ENCODE measurements around the gene MEGF11.

MEGF11 gene

DNA sequence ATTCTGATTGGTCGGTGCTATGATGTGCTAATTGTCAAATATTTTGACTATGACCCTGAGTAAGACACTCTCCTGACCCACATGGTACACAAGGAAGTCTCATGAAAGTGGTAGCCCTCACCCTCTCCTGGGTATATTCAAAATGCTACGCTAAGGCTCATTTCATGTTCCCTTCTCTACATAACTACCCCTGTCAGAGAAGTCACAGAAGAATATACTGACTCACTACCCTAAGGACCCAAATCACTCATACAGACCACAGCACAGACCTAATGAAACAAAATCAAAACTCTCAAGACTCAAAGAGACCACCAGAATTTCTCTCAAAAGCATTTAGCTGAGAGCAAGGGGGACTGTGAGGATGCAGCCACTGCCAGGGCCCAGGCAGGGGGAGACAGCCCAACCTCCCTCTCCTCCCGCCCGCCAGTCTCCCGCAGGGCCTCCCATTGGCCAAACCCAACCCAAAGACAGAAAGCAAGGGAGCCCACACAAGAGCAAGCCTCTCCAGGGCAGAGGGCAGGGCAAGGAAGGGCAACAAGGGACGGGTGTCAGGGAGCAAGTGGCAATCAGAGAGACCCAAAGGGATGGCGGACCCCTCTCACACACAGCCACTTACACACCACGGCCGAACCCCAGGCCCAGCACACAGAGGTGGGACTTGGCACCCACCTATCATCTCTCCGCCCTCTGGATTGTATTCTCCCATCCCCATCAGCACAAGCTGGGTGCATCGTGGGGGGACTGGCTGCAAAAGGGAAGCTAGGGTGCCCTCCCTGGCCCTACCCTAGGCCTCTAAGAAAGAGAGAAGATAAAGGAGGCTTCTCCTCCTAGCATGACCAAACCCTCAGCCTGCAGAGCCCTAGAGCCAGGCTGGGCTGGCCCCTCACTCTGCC, 41.6 kb downstream of the MEGF11 start:
- no peak for DNase-seq

DNA sequence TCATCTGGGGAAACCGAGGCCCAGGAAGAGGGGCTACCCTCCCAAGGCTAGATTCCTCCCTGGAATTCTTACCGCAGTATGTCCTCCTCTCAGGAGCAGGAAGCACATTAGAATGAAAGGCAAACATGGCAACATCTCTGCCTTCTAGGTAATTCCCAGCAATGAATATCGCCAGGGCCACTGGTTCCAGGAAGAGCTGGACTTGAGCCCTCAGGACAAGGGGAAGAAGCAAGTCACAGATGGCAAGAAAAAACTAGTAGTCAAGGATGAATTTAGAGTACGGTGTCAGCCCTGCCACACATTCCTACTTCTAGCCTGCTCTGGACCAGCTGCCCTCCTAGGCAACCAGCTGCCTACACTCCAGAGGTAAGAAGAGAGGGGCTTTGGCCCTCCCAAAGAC, 42.9 kb downstream of the MEGF11 start:
- no peak for DNase-seq

DNA sequence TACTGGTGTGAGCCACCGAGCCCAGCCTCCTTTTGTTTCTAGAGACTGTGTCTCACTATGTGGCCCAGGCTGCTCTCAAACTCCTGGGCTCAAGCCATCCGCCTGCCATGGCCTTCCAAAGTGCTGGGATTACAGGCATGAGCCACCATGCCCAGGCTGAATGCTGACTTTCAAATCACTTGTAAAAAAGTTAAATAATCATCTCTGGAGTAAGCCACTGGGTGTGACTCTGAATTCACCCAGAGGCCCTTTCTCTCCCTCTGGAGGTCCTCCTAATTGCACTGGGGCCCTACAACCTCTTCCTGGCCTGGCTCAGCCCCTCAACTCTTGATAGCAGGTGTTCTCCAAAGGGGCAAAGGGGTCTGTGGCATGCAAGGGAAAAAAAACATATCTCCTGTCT, 54.8 kb downstream of the MEGF11 start:
- no peak for DNase-seq

DNA sequence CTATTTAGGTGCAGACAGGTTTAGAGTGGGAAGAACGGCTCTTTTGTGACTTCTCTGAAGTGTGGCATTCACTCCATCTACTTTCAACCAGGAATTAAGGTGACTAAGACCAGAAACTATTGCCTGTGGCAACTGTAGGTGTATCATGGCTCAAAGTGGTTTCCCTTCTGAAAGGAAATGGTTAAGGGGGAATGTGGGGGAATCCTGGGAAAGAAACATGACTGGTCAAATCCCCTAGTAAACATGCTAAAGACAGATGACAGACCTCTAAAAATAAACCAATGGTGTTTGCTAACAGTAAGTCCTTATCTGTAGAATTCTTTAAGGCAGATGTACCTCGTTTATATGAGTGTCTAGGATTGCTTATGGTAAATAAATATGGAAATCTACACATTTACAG, 56.9 kb downstream of the MEGF11 start:
- DNase-seq: no peak

DNA sequence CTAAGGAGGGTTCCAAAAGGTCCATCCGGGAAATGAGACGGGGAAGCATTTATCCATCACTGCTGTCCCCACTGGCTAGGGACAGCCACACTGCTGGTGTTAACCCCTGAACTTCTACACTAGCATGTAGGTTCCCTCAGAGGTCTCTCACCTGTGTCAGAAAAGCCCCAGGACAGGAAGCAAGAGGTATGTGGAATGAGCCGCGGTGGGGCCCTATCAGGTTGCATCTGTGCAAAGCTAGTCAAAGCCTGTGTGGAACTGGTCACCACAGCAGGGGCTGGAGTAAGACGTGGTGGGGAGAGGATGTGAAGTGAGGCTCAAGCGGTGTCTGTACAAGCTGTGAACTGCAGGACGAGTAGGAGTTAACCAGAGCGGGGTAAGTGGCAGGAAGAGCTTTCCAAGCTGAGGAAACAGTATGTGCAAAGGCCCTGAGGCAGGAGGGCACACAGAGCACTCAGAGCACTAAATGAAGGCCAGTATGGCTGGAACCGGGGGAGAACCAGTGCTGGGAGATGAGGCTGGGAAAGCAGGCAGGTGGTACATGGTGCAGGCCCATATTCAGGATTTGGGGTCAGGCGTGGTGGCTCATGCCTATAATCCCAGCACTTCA, 57.8 kb downstream of the MEGF11 start:
- no peak for DNase-seq

DNA sequence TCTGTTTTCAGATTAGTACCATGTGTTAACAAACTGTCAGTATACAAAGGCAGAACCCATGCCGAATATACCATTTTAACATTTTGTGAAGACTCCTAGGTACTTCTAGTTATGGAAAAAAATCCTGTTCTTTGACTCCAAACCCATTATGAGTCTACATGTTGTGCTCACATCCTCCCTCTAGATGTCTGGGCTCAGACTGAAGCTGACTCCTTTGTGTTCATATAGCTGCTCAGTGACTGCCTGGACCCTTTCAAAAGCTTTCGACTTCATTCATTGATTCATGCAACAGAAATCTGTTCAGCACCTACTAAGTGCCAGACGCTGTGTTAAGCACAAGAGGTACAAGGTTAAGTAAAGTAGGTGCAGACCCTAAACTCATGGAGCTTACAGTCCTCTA, 60.5 kb downstream of the MEGF11 start:
- no peak for DNase-seq

DNA sequence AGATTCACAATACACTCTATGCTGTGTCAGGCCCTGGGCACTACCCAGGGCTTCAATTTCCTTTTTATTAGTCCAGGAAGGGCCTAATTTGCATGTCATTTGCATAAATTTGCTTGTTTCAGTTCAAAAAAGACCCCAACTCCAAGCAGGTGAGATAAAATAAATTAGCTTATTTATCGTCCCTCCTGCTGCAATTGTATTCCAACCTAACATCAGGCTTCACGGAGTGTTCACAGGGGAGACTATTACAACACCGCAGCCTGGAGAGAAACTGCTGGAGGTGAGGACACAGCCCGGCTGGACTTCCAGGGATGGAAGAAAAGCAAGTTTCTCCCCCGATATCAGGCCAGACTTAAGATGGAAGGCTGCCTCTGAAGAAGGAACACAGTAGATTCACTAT, 62.8 kb downstream of the MEGF11 start:
- DNase-seq: no peak

DNA sequence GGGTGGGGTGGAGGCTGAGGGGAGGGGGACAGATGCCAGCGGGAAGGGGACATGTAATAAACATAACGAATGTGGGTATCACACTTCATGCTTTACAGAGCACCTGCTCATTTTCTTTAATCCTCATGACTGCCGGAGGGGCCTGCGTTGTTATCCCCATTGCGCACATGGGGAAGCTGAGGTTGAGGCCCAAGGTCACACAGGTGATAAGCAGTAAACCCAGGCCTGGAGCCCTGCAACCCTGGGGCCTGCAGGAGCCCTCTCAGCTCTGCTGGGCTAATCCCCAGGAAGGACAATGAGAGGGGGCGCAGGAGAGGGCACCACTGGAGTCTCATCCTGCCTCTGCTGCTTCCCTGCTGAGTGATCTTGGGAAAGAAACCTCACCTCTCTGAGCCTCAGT, 64.3 kb downstream of the MEGF11 start:
- no peak for DNase-seq

DNA sequence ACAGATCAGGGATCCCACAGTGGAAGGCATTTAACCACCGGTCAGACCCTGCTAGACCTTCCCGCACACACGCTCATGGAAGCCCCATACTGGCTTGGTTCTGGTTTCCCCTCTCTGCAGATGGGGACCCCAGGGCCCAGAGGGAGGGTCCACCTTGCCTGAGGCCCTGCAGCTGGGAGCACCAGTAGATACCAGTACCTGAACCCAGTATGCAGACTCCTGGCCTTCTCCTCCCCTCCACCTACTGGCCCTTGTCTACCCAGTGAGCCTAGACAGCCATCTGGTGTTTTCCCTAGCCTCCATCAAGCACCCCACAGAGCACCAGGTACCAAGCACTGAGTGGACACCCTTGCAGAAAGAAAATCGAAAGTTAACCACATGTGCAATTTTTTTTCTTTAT, 65.1 kb downstream of the MEGF11 start:
- no peak for DNase-seq

DNA sequence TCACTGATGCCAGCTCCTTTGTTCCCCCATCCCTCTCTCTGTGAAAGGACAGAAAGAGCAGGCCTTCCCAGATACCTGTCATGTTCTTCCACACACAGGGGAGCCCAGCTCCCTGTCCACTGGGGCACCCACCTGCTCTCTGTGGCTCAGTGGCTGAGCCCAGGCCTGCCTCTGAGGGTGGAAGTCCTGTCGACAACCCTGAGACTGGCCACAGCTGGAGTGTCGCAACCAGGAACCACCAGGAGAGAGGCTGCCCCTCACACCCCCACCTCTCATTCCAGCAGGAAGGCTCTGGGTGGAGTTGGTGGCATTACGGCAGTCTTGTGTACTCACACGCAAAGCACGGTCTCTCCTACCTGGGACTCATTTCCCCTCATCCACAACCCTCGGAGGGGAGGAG, 66.3 kb downstream of the MEGF11 start:
- DNase-seq: no peak

DNA sequence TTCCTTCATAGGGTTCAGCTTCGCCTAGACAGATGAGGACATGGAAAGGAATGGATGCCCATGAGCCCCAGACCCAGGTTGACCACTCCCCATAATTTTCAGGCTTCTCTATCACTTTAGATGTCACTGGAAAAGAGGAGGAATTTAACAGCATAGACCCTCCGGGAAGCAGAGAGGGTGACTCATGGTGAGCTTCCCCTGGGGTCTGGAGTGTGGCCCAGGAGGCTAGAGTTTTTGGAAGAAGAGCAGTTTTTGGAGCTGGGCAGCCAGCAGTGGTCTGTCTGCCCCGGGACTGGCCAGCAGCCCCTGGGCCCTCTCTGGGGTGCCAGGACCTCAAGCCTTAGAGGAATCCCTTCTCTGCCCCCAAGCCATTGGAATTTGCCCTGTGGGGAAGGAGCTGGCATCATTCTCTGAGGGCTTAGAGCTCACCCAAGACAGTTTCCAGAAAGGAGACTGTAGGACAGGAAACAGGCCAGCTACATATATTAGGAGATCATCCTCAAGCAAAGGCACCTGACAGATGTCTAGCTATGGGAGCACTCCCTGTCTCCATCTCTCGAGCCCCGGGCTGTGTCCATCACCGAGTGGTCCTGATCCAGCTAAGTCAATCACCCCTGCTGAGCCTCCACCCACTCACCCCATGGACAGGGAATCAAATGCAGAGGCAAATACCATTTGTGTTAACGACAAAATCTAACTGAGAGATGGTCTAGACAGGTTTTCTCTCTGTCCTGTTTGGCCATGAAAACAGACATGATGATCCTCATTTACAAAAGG, 67.3 kb downstream of the MEGF11 start:
- no peak for DNase-seq

DNA sequence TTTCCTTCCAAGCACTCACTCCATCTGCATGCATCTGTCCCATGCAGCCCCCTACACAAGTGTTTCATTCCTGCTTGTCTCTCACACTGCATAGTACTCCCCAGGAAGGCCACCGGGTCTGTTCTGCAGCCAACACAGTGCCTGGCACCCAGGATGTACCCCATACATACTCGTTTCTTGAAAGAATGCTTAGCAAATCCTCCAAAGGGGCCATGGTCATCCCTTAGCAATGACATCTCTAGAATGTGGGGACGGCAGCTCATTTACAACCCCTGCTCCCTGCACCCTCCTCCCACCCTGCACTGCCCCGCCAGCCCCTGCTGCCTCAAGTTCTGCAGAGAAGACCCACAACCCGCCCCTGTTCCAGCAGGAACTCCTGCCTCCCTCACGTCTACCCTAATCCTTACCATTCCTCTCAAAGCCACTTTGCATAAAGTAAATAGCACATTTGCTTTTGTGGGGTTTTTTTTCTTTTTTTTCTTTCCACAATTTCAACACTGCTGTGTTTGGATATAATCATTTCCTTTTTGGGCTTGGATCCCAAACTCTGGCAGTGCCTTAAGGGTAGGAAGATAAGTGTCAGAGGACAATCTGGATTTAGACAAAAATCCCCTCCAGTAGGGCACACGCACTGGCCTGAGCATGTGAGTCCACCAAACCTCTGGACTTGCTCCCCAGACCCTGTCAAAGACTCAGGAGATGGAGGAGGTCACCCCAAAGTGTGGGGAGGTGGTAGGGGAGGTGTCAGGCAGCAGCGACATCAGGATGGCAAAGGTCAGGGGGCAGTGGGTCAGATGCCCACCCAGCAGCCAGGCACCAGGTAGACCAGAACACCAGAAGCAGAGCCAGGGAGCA, 68.4 kb downstream of the MEGF11 start:
- DNase-seq: no peak

DNA sequence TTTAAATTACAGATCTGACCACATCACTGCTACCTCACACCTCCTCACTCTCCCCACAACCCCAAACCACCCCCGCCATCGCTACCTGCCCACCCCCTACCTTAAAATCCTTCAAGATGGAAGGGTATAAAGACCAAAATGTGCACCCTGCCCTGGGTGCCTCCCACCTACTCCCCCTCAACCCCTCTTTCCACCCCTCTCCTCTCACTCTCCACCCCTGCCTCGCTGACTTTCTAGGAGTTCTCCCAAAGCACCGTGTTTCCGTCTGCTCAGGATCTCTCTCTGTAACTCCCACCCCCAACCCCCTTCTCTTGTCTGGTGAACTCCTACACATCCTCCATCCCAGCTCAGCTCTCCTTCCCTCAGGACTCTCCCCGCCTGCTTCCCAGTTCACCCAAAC, 69.1 kb downstream of the MEGF11 start:
- no peak for DNase-seq

DNA sequence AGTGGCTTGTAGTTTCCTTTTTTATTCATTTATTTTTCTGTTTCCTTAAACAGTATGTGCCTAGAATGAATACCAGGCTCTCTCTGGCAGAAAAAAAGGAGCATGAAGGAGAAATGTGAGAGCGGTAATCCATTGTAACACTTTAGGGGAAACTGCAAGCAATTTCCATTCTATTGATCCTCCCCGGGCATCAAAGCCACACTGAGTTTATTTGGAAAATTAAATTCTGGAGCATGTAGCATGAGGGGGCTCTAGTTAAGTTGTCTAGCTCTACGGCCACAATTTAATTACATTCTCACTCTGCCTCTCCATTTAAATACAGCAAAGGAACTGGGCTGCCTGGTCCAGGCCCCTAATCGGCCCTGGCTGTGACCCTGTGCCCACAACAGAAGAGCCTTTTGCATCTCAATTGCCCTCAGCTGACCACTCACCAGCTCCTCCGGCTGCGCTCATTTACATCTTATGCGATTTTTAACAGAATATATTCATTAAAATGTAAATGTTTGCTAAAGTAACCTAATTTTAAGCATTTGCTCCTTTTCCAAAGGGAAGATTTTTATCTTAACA, 72.9 kb downstream of the MEGF11 start:
- DNase-seq: no peak

DNA sequence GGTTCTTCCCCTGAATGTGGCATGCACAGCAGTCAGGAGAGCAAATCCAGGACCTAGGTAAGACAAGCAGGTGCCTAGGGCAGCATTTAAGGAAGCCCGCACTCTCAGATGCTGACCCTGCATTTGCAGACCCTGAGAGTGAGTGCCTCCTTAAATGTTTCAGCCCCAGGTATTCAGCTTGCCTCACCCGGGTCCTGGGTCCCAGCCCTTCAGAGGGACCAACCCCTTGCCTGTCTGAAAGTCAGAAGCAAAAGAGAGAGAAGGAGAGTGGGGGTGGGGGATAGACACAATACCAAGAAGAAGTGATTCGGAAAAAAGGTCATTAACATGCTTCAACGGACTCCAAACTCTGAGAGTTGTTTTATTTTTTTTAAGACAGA, 75.0 kb downstream of the MEGF11 start:
- no peak for DNase-seq

DNA sequence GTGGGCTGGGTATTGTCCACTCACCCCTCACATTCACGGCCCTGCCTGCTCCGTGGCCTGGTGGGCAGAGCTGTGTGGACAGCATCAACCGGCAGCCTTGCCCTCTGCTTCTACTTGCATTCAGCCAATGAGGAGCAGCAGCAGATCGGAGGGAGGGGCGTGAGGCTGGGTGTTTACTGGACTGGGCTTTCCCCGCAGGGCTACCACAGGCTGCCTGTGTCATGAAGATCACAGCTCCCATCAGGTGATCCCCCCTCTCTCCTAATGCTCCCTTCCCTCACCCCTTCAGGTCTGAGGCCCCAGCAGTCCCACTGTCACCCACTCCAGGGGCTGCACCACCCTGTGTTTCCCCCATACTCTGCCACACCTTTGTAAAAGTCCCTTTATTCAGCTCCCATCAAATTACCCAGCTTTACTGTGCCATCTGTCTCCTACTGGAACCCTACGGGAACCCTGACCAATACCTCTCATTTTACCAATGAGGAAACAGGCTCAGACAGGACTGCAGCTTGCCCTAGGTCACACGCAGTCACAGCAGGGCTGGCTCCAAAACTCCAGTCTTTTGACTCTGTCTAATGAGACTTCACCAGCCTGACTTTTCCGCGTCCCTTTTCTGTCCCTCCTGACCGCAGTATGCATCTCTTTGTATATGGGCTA, 81.1 kb downstream of the MEGF11 start:
- DNase-seq: no peak

DNA sequence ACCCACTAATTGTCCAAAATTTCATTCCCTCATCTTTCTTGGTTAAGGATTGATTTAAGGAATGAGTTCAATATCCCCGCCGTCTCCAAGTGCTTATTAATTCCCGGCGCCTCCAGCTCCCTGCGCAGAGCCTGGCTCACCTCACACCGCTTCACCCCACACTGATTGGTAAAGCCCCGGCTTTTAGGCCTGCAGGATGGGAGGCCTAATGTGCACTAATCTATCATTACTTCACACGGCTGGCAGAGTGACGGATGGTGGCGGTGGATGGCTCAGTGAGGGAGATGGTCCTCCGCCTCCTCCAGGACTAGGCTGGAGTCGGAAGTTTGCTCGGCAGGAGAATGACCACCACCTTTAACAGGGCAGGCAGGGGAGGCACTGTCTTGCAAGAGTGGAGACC, 81.7 kb downstream of the MEGF11 start:
- no peak for DNase-seq

DNA sequence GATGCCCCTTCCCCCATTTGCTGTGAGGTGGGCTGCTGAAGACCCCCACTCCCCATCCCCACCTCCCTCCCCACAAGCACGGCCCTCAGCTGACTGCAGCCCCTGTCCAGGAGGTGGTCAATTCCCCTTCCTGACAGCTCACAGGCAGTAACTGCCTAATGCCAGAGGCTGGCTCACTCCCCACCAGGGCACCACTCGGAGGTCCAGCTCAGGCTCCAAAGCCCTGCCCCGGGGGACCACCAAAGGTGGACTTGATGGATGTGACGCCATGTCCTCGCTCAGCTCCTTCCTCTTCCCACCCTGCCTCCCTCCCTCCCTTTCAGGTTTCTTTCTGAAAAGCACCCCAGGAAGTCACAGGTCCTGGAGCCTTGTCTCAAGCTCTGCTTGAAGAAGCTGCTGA, 82.8 kb downstream of the MEGF11 start:
- no peak for DNase-seq

DNA sequence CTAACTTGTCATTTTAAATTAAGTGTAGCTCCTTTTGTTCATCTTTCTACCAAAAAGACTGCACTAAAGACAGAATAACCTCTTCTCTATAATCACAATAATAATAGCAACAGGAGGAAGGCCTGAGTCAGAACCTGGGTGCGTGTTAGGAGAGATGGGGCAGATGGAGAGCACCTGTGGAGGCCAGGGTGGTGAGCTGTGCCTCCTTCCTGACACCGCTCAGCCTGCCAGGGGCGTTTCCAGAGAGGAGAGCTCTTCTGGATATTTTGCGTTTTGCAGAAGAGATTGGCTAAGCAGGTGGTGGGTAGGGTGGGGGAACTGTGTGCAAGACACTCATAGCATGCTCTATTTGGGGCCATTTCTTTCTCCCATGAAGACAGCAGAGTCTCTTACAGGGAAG, 83.5 kb downstream of the MEGF11 start:
- DNase-seq: no peak

DNA sequence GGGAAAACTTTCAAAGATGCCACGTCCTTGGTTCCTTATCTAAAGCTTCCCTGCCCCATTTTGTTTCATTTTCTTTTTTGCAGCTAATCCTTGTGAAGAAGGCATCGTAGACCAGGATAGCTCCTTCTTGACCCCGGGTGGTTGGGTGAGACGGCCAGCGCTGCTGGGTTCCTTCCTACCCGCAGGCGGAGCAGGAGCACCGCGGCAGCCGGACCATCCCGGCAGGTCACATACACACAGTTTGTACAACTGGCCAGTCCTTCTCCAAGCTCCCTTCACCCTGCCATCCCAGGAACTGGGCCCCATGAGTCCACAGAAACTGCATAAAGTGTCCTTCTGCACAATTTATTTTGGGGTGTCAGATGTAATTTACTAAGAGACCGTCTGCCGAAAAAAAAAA, 83.9 kb downstream of the MEGF11 start:
- no peak for DNase-seq

DNA sequence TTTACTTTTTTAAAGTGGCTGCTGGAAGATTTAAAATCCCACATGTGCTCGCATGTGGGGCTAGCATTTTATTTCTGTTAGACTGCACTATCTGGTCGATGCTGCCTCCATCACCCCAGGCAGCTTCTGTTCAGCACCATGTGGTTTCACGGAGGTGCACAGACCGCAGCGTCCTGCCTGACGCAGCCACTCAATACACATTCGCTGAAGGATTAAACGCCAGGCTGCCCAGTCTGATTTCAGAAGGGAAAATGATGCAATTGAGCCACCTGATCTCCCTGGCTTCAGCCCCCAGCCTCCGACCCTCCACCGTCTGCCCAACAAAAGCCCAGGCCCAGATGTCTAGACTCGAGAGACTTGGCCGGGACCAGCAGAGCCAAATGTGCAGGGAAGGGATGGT, 84.5 kb downstream of the MEGF11 start:
- no peak for DNase-seq

DNA sequence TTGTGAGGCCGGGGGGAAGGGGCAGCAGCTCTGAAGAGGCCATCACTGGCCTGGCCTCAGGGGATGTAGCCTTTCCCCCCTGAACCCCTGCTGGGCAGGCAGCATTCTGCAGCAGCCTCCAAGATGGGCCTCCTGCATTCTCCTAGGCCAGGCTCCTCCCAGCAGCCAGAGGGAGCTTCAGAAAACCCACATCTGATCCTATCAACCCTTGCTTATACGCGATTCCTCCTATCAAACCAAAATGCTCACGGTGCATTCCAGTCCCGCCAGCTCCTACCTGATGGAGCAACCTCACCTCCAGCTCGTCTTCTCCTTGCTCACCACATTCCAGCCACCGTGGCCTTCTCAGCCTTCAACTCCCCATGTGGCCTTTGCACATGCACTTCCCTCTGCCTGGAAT, 85.7 kb downstream of the MEGF11 start:
- DNase-seq: no peak
